Stimulated activated CD8-positive, alpha-beta memory T cell treated with anti-CD3 and anti-CD28 coated beads, Interleukin-12 subunit alpha, Interleukin-12 subunit beta, amount 100 ng/mL, for 24 hours (primary cell): ENCODE results near the gene BACH2.
"Not testable (repeated sequence)": the region's sequence is repeated elsewhere in the genome, so short reads cannot be mapped to it uniquely, and the experiment has no call there.

ENCODE experiments used
- DNase-seq: peaks from one replicate; pipeline ENCODE4 v3.0.0-alpha.2; 2020; ENCODE audit errors: extremely low read depth

Gene BACH2

GRCh38 chr6:89895276-89895874 lies 401.3 kb downstream of the BACH2 start:
- no peak for DNase-seq

DNA sequence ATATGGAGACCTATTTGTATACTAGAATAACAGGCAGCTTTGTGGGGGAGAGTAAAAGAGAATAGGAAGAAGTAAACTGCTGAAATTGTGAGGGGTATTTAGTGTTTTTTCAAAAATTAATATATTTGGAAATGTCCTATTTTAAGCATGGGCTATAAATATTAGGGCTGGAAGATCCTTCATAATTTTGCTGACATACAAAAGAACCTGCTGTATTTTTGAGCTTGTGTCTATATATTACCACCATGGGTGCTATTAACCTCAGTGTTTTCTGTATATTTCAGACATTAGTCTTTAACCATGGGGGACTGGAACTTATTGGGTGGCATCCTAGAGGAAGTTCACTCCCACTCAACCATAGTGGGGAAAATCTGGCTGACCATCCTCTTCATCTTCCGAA lies 402.5 kb downstream of the BACH2 start, which contains the start of gene GJA10:
Gene GJA10, plus strand, starts transcription at position 301 of the 400 bp plus-strand sequence. Its CDS starts 0 bp downstream, at position 301.
- DNase-seq: no peak

GRCh38 chr6:89892577-89892976 lies 404.1 kb downstream of the BACH2 start:
- not testable (repeated sequence) for DNase-seq

- DNase-seq: not testable (repeated sequence)
Observed at GRCh38 chr6:89890845-89891528, 405.7 kb downstream of the BACH2 start.

DNA sequence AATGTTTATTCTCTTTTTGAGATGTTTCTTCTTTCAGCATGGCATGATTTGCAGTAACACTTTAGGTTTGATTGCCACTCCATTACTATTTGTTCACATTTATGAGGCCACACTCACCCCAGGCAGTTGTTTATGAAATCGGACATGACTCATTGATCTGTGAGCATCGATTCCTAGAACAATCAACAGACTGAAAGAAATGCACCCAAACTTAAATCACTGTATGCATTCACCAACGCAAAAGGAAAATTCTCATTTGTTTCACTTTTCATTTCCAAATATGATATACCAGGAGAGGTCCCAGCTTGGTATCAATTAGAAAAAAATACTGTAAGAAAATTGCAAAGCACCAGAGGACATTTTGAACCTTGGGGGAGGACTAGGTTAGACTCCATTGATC lies 407.8 kb downstream of the BACH2 start:
- no peak for DNase-seq

DNA sequence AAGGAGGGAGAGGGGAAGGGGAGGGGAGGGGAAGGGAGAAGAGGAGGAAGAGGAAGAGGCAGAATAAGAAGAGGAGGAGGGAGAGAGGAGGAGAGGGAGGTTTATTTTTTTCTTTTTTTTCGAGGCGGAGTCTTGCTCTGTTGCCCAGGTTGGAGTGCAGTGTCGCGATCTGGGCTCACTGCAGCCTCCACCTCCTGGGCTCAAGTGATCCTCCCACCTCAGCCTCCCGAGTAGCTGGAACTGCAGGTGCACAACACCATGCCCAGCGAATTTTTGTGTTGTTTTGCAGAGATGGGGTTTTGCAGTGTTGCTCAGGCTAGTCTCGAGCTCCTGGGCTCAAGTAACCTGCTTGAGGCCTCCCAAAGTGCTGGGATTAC lies 408.5 kb downstream of the BACH2 start:
- no peak for DNase-seq

- no peak for DNase-seq
Observed at GRCh38 chr6:89887452-89888137, 409.0 kb downstream of the BACH2 start.

GRCh38 chr6:89886378-89887120 lies 410.1 kb downstream of the BACH2 start:
- DNase-seq: no peak
